ENCODE results near the gene USP54. TPM values are rescaled to one million over a fixed set of nuclear protein-coding genes. Genes with fewer than 3 reads are reported as not detected.
A peak's percentile ranks its signal among the peaks of the same experiment; 100 is the strongest.

USP54 gene
- total and polyA plus RNA-seq, 4 donors = 79.0 to 98.3 (median 89.3) TPM

- no peak overlapping the region for H3K27ac ChIP-seq (ENCODE audit: low read depth, low read length)
- no peak for DNase-seq (ENCODE audit: low read depth in 4 of 6, low spot score in 6 of 6)
- WGBS (ENCODE audit: insufficient coverage) = 100% methylated on average over 3 of the region's 4 CpGs
- peaks cover 39% of the 10 kb centered on the region for H3K36me3 ChIP-seq (ENCODE audit: control insufficient read depth, insufficient read depth, low read length)
- H3K4me3 ChIP-seq (ENCODE audit: low read depth, low read length) = no peak overlapping the region
- no peaks in the 10 kb centered on the region for H3K4me1 ChIP-seq (ENCODE audit: control insufficient read depth, insufficient read depth, low read length)
- H3K27me3 ChIP-seq (ENCODE audit: control insufficient read depth, insufficient read depth, low read length) = no peaks in the 10 kb centered on the region
- H3K9me3 ChIP-seq (ENCODE audit: control insufficient read depth, insufficient read depth, low read length) = no peaks in the 10 kb centered on the region
Measured at GRCh38 chr10:73460897-73461296, 130.2 kb downstream of the USP54 start.

- 93% methylated on average over 3 of the region's 6 CpGs for WGBS (ENCODE audit: insufficient coverage)
- no peaks in the 10 kb centered on the region for H3K9me3 ChIP-seq (ENCODE audit: control insufficient read depth, insufficient read depth, low read length)
Measured at GRCh38 chr10:73459683-73460314, 131.3 kb downstream of the USP54 start.

GRCh38 chr10:73456187-73456890 is 134.8 kb downstream of the USP54 start:
- no peak for DNase-seq (ENCODE audit: low read depth in 4 of 6, low spot score in 6 of 6)
- Histone ChIP-seq H3K36me3 (ENCODE audit: control insufficient read depth, insufficient read depth, low read length) (peaks cover 22% of the 10 kb centered on the region), H3K4me3 (ENCODE audit: low read depth, low read length) (no peak overlapping the region), H3K27ac (ENCODE audit: low read depth, low read length) (no peak overlapping the region), H3K4me1 (ENCODE audit: control insufficient read depth, insufficient read depth, low read length) (no peaks in the 10 kb centered on the region), H3K9me3 (ENCODE audit: control insufficient read depth, insufficient read depth, low read length) (no peaks in the 10 kb centered on the region), H3K27me3 (ENCODE audit: control insufficient read depth, insufficient read depth, low read length) (no peaks in the 10 kb centered on the region)
- WGBS (ENCODE audit: insufficient coverage) = 100% methylated on average over 1 of the region's 2 CpGs

More at GRCh38 chr10:73459683-73460314, 131.3 kb downstream of the USP54 start:
- peaks cover 34% of the 10 kb centered on the region for H3K36me3 ChIP-seq (ENCODE audit: control insufficient read depth, insufficient read depth, low read length)
- H3K27ac ChIP-seq (ENCODE audit: low read depth, low read length) = no peak overlapping the region
- H3K4me3 ChIP-seq (ENCODE audit: low read depth, low read length) = no peak overlapping the region
- no peaks in the 10 kb centered on the region for H3K4me1 ChIP-seq (ENCODE audit: control insufficient read depth, insufficient read depth, low read length)
- no peaks in the 10 kb centered on the region for H3K27me3 ChIP-seq (ENCODE audit: control insufficient read depth, insufficient read depth, low read length)
- DNase-seq (ENCODE audit: low read depth in 4 of 6, low spot score in 6 of 6) = no peak

- Histone ChIP-seq H3K4me1 (ENCODE audit: control insufficient read depth, insufficient read depth, low read length) (no peaks in the 10 kb centered on the region), H3K4me3 (ENCODE audit: low read depth, low read length) (no peak overlapping the region), H3K27ac (ENCODE audit: low read depth, low read length) (no peak overlapping the region), H3K27me3 (ENCODE audit: control insufficient read depth, insufficient read depth, low read length) (no peaks in the 10 kb centered on the region), H3K9me3 (ENCODE audit: control insufficient read depth, insufficient read depth, low read length) (no peaks in the 10 kb centered on the region), H3K36me3 (ENCODE audit: control insufficient read depth, insufficient read depth, low read length) (peaks cover 13% of the 10 kb centered on the region)
- 80% methylated on average over 1 of the region's 1 CpG for WGBS (ENCODE audit: insufficient coverage)
- DNase-seq (ENCODE audit: low read depth in 4 of 6, low spot score in 6 of 6) = peak in 1 of 6 donors; percentile 43
Measured at GRCh38 chr10:73449113-73449512, 142.0 kb downstream of the USP54 start.

GRCh38 chr10:73448384-73448783 is 142.8 kb downstream of the USP54 start:
- H3K4me3 ChIP-seq (ENCODE audit: low read depth, low read length) = no peak overlapping the region
- no peak overlapping the region for H3K27ac ChIP-seq (ENCODE audit: low read depth, low read length)
- 89% methylated on average over 1 of the region's 1 CpG for WGBS (ENCODE audit: insufficient coverage)

More at GRCh38 chr10:73448384-73448783, 142.8 kb downstream of the USP54 start:
- no peaks in the 10 kb centered on the region for H3K4me1 ChIP-seq (ENCODE audit: control insufficient read depth, insufficient read depth, low read length)
- no peaks in the 10 kb centered on the region for H3K27me3 ChIP-seq (ENCODE audit: control insufficient read depth, insufficient read depth, low read length)
- no peaks in the 10 kb centered on the region for H3K9me3 ChIP-seq (ENCODE audit: control insufficient read depth, insufficient read depth, low read length)
- no peak for DNase-seq (ENCODE audit: low read depth in 4 of 6, low spot score in 6 of 6)
- peaks cover 13% of the 10 kb centered on the region for H3K36me3 ChIP-seq (ENCODE audit: control insufficient read depth, insufficient read depth, low read length)

Small RNA genes lying within 50 kb of the gene (small RNA-seq; reads per million reads assigned to genes)
- gene RNU6-883P (ENCODE audit: low replicate concordance) = not detected

Other genes with a start within 250 kb of the USP54 start
- gene CFAP70, start 232.5 kb downstream of the USP54 start, total RNA-seq = 10 to 100 TPM in 1 of 2 donors, 1 to 10 TPM in 1; 4.7 to 22.6 TPM
- 10 to 100 TPM in 1 of 2 donors, 1 to 10 TPM in 1; 8.8 to 14.2 TPM for gene CFAP70, start 232.5 kb downstream of the USP54 start, polyA plus RNA-seq (ENCODE audit: insufficient read length in 2 of 2)
- gene ANXA7, start 177.3 kb downstream of the USP54 start, total RNA-seq = 10 to 100 TPM; 69.9 to 72.3 TPM
- gene ANXA7, start 177.3 kb downstream of the USP54 start, polyA plus RNA-seq (ENCODE audit: insufficient read length in 2 of 2) = 10 to 100 TPM; 55.6 to 59.2 TPM
- gene MSS51, start 157.8 kb downstream of the USP54 start, total RNA-seq = 1 to 10 TPM; 3.2 to 3.9 TPM
- gene MSS51, start 157.8 kb downstream of the USP54 start, polyA plus RNA-seq (ENCODE audit: insufficient read length in 2 of 2) = 1 to 10 TPM; 2.4 to 6.4 TPM
- gene PPP3CB, start 95.3 kb downstream of the USP54 start, total RNA-seq = 100 to 1,000 TPM in 1 of 2 donors, 10 to 100 TPM in 1; 49.1 to 180 TPM
- 100 to 1,000 TPM; 166 to 173 TPM for gene PPP3CB, start 95.3 kb downstream of the USP54 start, polyA plus RNA-seq (ENCODE audit: insufficient read length in 2 of 2)
- gene MYOZ1, start 50.1 kb upstream of the USP54 start, total RNA-seq = 1 to 10 TPM; 1.6 to 4.2 TPM
- gene MYOZ1, start 50.1 kb upstream of the USP54 start, polyA plus RNA-seq (ENCODE audit: insufficient read length in 2 of 2) = 1 to 10 TPM; 1.3 to 2.2 TPM
- gene SYNPO2L, start 64.7 kb upstream of the USP54 start, total RNA-seq = under 1 TPM in 1 of 2 donors, not detected in 1; 0.11 TPM
- gene SYNPO2L, start 64.7 kb upstream of the USP54 start, polyA plus RNA-seq (ENCODE audit: insufficient read length in 2 of 2) = 1 to 10 TPM in 1 of 2 donors, under 1 TPM in 1; 0.54 to 1.5 TPM
- 10 to 100 TPM in 1 of 2 donors, 1 to 10 TPM in 1; 5.8 to 10.1 TPM for gene AGAP5, start 106.8 kb upstream of the USP54 start, total RNA-seq
- 10 to 100 TPM in 1 of 2 donors, 1 to 10 TPM in 1; 9.2 to 25.7 TPM for gene AGAP5, start 106.8 kb upstream of the USP54 start, polyA plus RNA-seq (ENCODE audit: insufficient read length in 2 of 2)
- gene SEC24C, start 153.0 kb upstream of the USP54 start, total RNA-seq = 10 to 100 TPM; 45.7 to 63.4 TPM
- gene SEC24C, start 153.0 kb upstream of the USP54 start, polyA plus RNA-seq (ENCODE audit: insufficient read length in 2 of 2) = 10 to 100 TPM; 70.9 to 73.7 TPM
- 10 to 100 TPM; 22.4 to 39.5 TPM for gene CHCHD1, start 190.7 kb upstream of the USP54 start, total RNA-seq
- 10 to 100 TPM; 44.5 to 44.6 TPM for gene CHCHD1, start 190.7 kb upstream of the USP54 start, polyA plus RNA-seq (ENCODE audit: insufficient read length in 2 of 2)
- 10 to 100 TPM; 38.8 to 95.9 TPM for gene ZSWIM8, start 194.3 kb upstream of the USP54 start, total RNA-seq
- gene ZSWIM8, start 194.3 kb upstream of the USP54 start, polyA plus RNA-seq (ENCODE audit: insufficient read length in 2 of 2) = 100 to 1,000 TPM; 127 to 148 TPM
- 10 to 100 TPM in 1 of 2 donors, 1 to 10 TPM in 1; 8.8 to 23.0 TPM for gene NDST2, start 220.3 kb upstream of the USP54 start, total RNA-seq
- 10 to 100 TPM; 36.7 to 45.3 TPM for gene NDST2, start 220.3 kb upstream of the USP54 start, polyA plus RNA-seq (ENCODE audit: insufficient read length in 2 of 2)

All from spinal cord (tissue), 10 donors.